22Rv1 (cell line): ENCODE results near the gene DDX25.

Source experiments
- H3K27ac ChIP-seq: fragments of 450-650 bp; 2 replicates; pipeline ENCODE4 v1.5.1; 2017
- ZFX ChIP-seq: fragments of 450-650 bp; IDR thresholded peaks from 2 replicates; pipeline ENCODE4 v1.6.1; 2017; ENCODE audit warnings: antibody characterized with exemption, borderline replicate concordance
- TF ChIP-seq, protein P1 (sequence below): fragments of 450-650 bp; IDR thresholded peaks from 2 replicates; pipeline ENCODE4 v1.5.1; 2017; ENCODE audit warnings: mild to moderate bottlenecking

Gene DDX25

DNA sequence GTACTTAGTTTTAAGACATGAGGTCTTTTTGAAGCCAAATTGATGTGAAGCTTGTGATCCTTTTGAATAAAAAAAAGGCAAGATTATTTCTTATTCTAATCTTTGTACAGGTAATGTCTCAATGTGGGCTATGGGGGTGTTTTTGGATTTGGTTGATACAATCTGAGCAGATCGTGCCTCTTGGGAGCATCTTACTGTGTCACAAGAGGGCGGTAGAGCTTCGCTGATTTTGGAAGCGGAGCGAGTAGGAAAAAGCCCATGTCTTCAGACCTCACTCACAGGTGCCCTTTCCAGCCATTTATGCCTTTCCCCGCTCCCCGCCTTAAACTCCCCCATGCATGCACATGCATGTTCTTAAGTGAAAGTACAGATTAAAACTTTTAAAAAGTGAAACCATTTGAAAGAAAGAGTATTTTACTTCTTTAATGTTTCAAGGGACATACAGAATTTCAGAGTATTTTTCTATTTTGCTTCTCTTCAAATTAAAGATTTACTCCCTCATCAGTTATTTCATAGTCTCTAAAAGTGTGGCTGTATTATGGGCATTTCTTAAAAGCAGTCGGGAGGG lies 18.8 kb downstream of the DDX25 start:
- no peak overlapping the region for H3K27ac ChIP-seq
- TF ChIP-seq ZFX: no peak
- TF ChIP-seq, protein P1, sequence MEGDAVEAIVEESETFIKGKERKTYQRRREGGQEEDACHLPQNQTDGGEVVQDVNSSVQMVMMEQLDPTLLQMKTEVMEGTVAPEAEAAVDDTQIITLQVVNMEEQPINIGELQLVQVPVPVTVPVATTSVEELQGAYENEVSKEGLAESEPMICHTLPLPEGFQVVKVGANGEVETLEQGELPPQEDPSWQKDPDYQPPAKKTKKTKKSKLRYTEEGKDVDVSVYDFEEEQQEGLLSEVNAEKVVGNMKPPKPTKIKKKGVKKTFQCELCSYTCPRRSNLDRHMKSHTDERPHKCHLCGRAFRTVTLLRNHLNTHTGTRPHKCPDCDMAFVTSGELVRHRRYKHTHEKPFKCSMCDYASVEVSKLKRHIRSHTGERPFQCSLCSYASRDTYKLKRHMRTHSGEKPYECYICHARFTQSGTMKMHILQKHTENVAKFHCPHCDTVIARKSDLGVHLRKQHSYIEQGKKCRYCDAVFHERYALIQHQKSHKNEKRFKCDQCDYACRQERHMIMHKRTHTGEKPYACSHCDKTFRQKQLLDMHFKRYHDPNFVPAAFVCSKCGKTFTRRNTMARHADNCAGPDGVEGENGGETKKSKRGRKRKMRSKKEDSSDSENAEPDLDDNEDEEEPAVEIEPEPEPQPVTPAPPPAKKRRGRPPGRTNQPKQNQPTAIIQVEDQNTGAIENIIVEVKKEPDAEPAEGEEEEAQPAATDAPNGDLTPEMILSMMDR: peak; percentile 88

DNA sequence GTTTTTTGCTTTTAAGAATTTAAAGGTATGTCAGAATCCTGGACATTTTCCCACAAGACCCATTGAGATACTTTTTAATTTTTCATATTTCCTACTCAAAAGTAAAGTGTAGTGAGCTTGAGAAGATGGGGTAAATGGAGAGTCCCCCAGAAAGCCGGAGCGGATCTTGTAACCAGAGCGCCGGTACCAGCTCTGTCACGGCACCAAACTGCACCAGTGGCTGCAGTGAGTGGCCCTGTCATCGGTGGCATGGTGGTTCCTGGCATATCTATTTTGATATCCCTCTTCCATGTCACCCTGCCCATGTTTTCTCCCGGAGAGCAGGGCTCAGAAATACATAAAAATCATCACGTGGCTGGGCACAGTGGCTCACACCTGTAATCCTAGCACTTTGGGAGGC lies 19.3 kb downstream of the DDX25 start:
- H3K27ac ChIP-seq: no peak overlapping the region
- no peak for TF ChIP-seq ZFX
- TF ChIP-seq, protein P1: no peak

DNA sequence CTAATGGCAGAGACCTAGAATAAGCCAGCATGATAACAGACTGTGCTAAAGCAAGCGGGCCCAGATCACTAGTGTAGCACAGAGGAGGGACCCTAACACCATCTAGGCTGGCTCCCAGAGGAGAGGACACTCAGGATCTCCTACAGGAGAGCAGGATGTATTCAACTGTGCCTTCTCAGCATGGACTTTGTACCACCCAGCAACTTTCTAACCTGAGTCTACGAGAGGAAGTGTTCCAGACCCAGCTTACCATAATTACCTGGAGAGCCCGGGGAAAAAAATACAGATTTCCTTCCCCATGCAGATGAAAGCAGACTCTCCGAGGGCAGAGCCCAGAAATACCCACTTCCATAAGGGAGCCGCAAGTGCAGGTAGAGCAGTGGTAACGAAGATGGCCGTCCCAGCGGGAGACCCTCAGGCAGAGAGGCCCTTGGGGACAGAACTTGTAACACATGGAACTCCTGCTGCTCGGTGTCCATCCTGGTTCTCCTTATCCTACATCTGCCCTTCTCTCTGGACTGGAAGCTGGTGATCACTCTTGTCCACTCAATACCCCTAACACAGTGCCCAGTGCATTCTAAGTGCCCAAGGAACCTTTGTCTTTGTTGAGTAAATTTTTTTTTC lies 20.2 kb downstream of the DDX25 start:
- H3K27ac ChIP-seq: no peak overlapping the region
- TF ChIP-seq ZFX: no peak
- TF ChIP-seq, protein P1: no peak

DNA sequence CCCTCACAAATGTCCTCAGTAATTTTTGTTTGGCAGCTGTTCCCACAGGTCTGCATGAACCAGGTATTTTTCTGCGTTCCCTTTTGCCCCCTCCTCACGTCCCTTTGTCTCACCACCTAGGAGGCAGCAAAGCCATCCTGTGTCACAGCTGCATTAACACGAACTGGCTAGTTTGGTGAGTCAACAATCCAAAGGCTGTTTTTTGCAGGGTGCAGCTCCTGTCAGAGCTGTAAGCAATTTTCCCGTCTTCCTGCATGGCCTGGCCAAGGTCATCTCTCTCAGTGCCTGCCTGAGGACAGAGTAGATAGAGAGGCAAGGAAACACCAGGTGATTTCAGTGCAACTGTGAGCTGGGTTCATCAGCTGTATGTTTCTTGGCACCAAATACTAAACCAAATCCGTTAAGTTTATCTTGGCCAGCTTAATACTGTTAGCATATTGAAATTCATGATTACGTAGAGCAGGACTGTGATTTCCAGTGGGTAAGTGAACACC lies 21.0 kb downstream of the DDX25 start:
- H3K27ac ChIP-seq: no peak overlapping the region
- no peak for TF ChIP-seq ZFX
- TF ChIP-seq, protein P1: no peak

DNA sequence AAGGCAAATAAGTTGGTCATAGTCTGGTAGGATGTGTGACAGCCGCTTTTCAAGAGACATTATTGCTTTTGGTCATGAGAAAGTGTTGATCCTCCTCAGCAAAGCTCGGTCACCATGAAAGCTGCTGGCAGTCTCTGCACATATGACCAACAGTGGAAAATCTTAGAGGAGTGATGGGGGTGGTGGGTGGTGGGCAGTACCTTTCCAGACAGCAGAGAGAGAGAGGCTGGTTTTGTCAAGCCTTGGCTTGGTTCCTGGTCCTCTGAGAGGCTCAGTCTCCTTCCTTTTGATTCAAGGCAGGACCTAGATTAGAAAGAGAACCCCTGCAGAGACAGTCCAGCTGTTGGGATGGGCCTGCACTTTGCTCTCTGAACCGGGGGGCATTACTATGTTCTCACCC lies 21.5 kb downstream of the DDX25 start:
- H3K27ac ChIP-seq: no peak overlapping the region
- no peak for TF ChIP-seq ZFX
- TF ChIP-seq, protein P1: no peak

DNA sequence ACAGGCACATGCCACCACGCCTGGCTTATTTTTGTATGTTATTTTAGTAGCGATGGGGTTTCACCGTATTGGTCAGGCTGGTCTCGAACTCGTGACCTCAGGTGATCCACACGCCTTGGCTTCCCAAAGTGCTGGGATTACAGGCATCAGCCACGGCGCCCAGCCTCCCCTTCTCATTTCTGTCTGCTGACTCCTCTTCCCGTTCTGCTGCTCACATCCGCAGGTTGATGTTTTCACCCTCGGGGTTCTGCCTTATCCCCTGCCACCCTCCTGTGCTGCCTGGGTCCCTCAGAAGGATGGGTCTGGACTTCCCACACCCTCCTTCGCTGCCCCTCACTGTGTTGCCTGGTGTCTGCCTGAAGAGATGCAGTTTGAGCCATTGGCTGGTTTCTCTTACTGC lies 22.4 kb downstream of the DDX25 start:
- TF ChIP-seq ZFX: no peak

DNA sequence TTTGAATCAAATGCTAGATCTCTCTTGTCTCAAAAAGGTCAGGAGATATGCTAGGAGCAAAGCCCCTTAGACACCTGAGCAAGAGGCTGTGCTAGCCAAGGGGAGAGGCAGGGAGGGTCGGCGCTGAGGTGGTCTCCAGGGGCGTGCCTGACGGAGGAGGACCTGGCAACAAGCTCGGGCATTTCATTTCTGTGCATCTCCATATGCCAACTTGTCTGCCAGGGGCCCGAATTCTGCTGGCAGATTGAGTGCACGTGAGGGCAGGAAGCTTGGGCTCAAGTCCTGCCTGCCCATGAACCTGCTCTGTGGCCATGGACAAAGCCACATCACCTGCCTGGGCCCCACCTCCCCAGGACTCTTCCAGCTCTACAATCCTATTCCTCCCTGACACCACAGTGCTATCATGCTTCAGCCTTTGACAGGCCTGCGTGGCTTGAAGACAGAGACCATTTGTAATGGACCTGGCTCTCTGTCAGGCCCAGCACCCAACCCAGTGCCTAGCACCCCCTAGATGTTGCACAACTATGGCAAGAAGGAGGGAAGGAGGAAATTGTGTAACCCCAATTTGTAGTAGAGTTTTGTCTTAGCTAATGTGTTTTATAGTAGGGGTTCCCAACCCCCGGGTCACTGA lies 25.3 kb downstream of the DDX25 start:
- TF ChIP-seq, protein P1: no peak
- no peak for TF ChIP-seq ZFX
- H3K27ac ChIP-seq: no peak overlapping the region

More for the DNA sequence above, 22.4 kb downstream of the DDX25 start:
- no peak overlapping the region for H3K27ac ChIP-seq
